PC-9 (cell line): ENCODE results near the gene CREBBP. TPM values are rescaled to one million over a fixed set of nuclear protein-coding genes. Genes with fewer than 3 reads are reported as not detected.

Experiments used
- BruUV-seq: library from RNA; stranded (reverse); fragments of 400-500 nt; replicated peaks from 2 replicates; lab custom pipeline; 2021; lab: Mats Ljungman, UMichigan
- CTCF ChIA-PET: fragments of 300-600 bp; sonication (Branson Sonifier 250); formaldehyde crosslinking; loops from one replicate; lab custom pipeline; 2022; ENCODE audit warnings: antibody characterized with exemption; lab: Charles Lee
- POLR2A ChIA-PET: fragments of 300-600 bp; sonication (Branson Sonifier 250); formaldehyde crosslinking; loops from one replicate; lab custom pipeline; 2022; ENCODE audit warnings: antibody characterized with exemption; ENCODE audit not compliant: unreplicated experiment; lab: Charles Lee
- DNase-seq, 2 experiments: peaks; one replicate each; pipeline versions ENCODE4 v3.0.0 to v3.0.0-alpha.2; 2015 to 2022; ENCODE audit warnings: mixed read lengths in 1 of 2
- H2AFZ ChIP-seq: fragments of 200-600 bp; sonication (generic); 2 replicates; pipeline ENCODE4 v1.8.1; 2017; ENCODE audit warnings: antibody characterized with exemption
- H3F3A ChIP-seq: fragments of 200-600 bp; sonication (generic); 2 replicates; pipeline ENCODE4 v1.8.1; 2017; ENCODE audit warnings: antibody characterized with exemption, mild to moderate bottlenecking, low read depth; ENCODE audit not compliant: insufficient read depth
- H3K27ac ChIP-seq: fragments of 200-600 bp; sonication (generic); 2 replicates; pipeline ENCODE4 v1.6.1; 2016; ENCODE audit warnings: mixed run types
- H3K27me3 ChIP-seq: fragments of 200-600 bp; sonication (generic); 2 replicates; pipeline ENCODE4 v1.6.1; 2016; ENCODE audit warnings: low read depth, mixed run types; ENCODE audit not compliant: insufficient read depth
- H3K36me3 ChIP-seq: fragments of 200-600 bp; sonication (generic); 2 replicates; pipeline ENCODE4 v1.6.1; 2016; ENCODE audit warnings: low read depth, mixed run types
- H3K4me1 ChIP-seq: fragments of 200-600 bp; sonication (generic); replicated peaks from 2 replicates; pipeline ENCODE4 v1.6.1; 2016; ENCODE audit warnings: mixed run types; ENCODE audit not compliant: insufficient read depth
- H3K4me2 ChIP-seq: fragments of 200-600 bp; sonication (generic); 2 replicates; pipeline ENCODE4 v1.6.1; 2017; ENCODE audit warnings: mixed run types
- H3K4me3 ChIP-seq: fragments of 200-600 bp; sonication (generic); 2 replicates; pipeline ENCODE4 v1.6.1; 2016; ENCODE audit warnings: mixed run types
- H3K79me2 ChIP-seq: fragments of 200-600 bp; sonication (generic); 2 replicates; pipeline ENCODE4 v1.6.1; 2017; ENCODE audit warnings: low read depth, mixed run types
- H3K9me2 ChIP-seq: fragments of 200-600 bp; sonication (generic); 2 replicates; pipeline ENCODE4 v1.8.1; 2017; ENCODE audit warnings: mild to moderate bottlenecking; ENCODE audit not compliant: insufficient read depth
- H3K9me3 ChIP-seq: fragments of 200-600 bp; sonication (generic); 2 replicates; pipeline ENCODE4 v1.8.1; 2016; ENCODE audit warnings: low read depth; ENCODE audit not compliant: insufficient read depth
- H4K20me1 ChIP-seq: fragments of 200-600 bp; sonication (generic); 2 replicates; pipeline ENCODE4 v1.8.1; 2017; ENCODE audit not compliant: insufficient read depth
- EZH2 ChIP-seq: fragments of 200-600 bp; sonication (generic); IDR thresholded peaks from 2 replicates; pipeline ENCODE4 v1.8.0; 2017; ENCODE audit warnings: antibody characterized with exemption, low read depth
- intact Hi-C: fragments of 100-400 bp; cut with micrococcal nuclease; formaldehyde crosslinking; loops from one replicate; pipeline ENCODE4 v1.10.0; 2022; ENCODE audit not compliant: unreplicated experiment
- total RNA-seq: library from RNA; stranded (reverse); gene quantifications from 2 replicates; pipeline ENCODE4 v1.2.3, GENCODE V29; 2021
- TF ChIP-seq, protein P1 (sequence below): fragments of 200-600 bp; sonication (generic); conservative IDR thresholded peaks from 2 replicates; pipeline ENCODE4 v1.6.1; 2017; ENCODE audit warnings: mixed run types, antibody characterized with exemption, mild to moderate bottlenecking, moderate library complexity

Gene CREBBP
- total RNA-seq, 1 experiment from 2014 or later: 74.9 TPM

DNA sequence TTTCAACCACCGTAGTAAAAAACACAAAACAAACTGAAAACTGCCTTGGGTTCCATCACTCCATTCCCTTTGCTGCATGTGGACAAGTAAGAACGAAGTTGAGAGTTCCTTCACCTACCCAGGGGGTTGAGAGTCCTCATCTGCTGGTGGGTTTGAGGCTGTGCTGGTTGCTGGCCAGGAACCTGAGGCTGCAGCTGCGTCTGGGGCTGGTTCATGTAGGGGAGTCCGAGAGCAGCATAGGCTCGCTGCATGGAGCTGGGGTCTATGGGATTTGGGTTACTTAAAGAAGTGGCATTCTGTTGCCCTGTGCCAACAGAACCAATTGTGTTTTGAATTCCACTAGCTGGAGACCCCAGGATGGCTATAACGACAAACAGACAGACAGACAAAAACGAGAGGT is 97.9 kb downstream of the CREBBP start:
- no peak for TF ChIP-seq EZH2
- TF ChIP-seq, protein P1, sequence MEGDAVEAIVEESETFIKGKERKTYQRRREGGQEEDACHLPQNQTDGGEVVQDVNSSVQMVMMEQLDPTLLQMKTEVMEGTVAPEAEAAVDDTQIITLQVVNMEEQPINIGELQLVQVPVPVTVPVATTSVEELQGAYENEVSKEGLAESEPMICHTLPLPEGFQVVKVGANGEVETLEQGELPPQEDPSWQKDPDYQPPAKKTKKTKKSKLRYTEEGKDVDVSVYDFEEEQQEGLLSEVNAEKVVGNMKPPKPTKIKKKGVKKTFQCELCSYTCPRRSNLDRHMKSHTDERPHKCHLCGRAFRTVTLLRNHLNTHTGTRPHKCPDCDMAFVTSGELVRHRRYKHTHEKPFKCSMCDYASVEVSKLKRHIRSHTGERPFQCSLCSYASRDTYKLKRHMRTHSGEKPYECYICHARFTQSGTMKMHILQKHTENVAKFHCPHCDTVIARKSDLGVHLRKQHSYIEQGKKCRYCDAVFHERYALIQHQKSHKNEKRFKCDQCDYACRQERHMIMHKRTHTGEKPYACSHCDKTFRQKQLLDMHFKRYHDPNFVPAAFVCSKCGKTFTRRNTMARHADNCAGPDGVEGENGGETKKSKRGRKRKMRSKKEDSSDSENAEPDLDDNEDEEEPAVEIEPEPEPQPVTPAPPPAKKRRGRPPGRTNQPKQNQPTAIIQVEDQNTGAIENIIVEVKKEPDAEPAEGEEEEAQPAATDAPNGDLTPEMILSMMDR: no peak
- DNase-seq: no peak
- CTCF ChIA-PET: no interaction called here
- Histone ChIP-seq H3K27ac (no peak overlapping the region), H3K4me2 (no peak overlapping the region), H3K36me3 (peaks cover 14% of the 10 kb centered on the region), H3K4me1 (no peaks in the 10 kb centered on the region), H3F3A (no peaks in the 10 kb centered on the region; the same call in 1 of the 2 replicates), H3K27me3 (no peaks in the 10 kb centered on the region), H4K20me1 (peaks cover 31% of the 10 kb centered on the region), H3K79me2 (no peaks in the 10 kb centered on the region), H3K9me3 (no peaks in the 10 kb centered on the region), H3K9me2 (no peaks in the 10 kb centered on the region), H2AFZ (no peak overlapping the region), H3K4me3 (no peak overlapping the region)
- POLR2A ChIA-PET: no interaction called here
- intact Hi-C loops: loop anchor here (5.0 kb wide), 1 partner anchor 95 kb away; no protein-coding TSS in a partner anchor
- no TSS peak for BruUV-seq

DNA sequence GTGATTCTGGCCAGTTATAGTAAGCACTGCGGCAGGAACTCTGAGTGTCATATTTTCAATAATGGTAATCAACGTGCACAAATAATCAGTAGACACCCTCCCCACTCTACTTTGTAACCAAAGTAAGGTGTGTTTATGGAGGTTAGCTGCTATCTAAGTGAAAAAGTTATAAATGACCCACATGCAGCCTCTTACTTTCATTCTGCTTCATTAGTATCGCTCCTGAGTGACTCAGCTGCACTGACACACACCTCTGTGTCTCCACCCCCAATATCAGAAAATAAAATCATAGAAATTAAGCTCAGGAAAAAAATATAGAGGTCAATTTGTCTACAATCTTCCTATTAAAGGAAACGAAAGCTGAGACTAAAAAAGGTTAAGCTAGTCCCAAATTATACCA is 99.1 kb downstream of the CREBBP start:
- Histone ChIP-seq H3K36me3 (peaks cover 16% of the 10 kb centered on the region), H3K4me2 (no peak overlapping the region), H3K9me3 (no peaks in the 10 kb centered on the region), H3K4me1 (no peaks in the 10 kb centered on the region), H3K4me3 (no peak overlapping the region), H3K9me2 (no peaks in the 10 kb centered on the region), H3K27ac (no peak overlapping the region), H3F3A (no peaks in the 10 kb centered on the region; the same call in 1 of the 2 replicates), H4K20me1 (peaks cover 30% of the 10 kb centered on the region), H3K79me2 (no peaks in the 10 kb centered on the region), H3K27me3 (no peaks in the 10 kb centered on the region), H2AFZ (no peak overlapping the region)
- no TSS peak for BruUV-seq
- POLR2A ChIA-PET: interaction anchor here (0.6 to 0.7 kb wide), 3 partner anchors 766 to 1741 kb away, joined by 3 to 12 read pairs (median 3); no protein-coding TSS in a partner anchor
- no peak for DNase-seq
- TF ChIP-seq EZH2: no peak
- TF ChIP-seq, protein P1: no peak
- intact Hi-C loops: loop anchor here (5.0 kb wide), 1 partner anchor 96 kb away; no protein-coding TSS in a partner anchor
- CTCF ChIA-PET: no interaction called here

DNA sequence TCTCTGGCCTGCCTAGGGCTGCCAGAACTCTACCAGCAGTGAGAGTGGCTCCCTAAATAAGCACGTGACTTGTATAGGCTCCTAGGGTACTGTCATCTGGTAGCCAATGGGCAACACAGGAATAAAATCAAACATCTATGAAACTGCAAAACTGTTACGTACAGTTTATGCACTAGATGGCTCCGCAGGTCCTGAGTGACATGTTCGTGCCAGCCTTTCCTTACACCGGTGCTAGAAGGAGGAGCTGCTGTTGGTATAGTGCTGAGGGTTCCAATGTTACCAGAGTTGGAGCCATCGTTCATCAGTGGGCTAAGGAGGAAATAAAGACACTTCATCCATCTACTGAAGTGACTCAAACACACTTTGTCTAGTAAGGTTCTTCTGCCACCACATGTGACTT is 99.9 kb downstream of the CREBBP start:
- Histone ChIP-seq H3K36me3 (peaks cover 16% of the 10 kb centered on the region), H3K4me1 (no peaks in the 10 kb centered on the region), H3K27ac (no peak overlapping the region), H4K20me1 (peaks cover 26% of the 10 kb centered on the region), H3K27me3 (no peaks in the 10 kb centered on the region), H2AFZ (no peak overlapping the region), H3K9me3 (no peaks in the 10 kb centered on the region), H3K9me2 (no peaks in the 10 kb centered on the region), H3K4me3 (no peak overlapping the region), H3K79me2 (no peaks in the 10 kb centered on the region), H3F3A (no peaks in the 10 kb centered on the region; the same call in 1 of the 2 replicates), H3K4me2 (no peak overlapping the region)
- ChIA-PET CTCF (no interaction called here), POLR2A (no interaction called here)
- intact Hi-C loops: loop anchor here (5.0 kb wide), 1 partner anchor 97 kb away; no protein-coding TSS in a partner anchor
- no peak for DNase-seq
- BruUV-seq: no TSS peak
- TF ChIP-seq, protein P1: no peak
- no peak for TF ChIP-seq EZH2
